Suprapubic skin (tissue), 4 donors: ENCODE measurements around the gene PPP2R1B. TPM values are rescaled to one million over a fixed set of nuclear protein-coding genes. Genes with fewer than 3 reads are reported as not detected.

Experiments
- DNase-seq, 2 donors: peaks; one replicate each; pipeline ENCODE4 v3.0.0-alpha.2; 2019; ENCODE audit warnings: low spot score in 2 of 2
- H3K27ac ChIP-seq: fragments of 200-600 bp; sonication (generic); one replicate; pipeline ENCODE4 v1.5.1; 2019
- H3K27me3 ChIP-seq: fragments of 200-600 bp; sonication (generic); one replicate; pipeline ENCODE4 v1.5.1; 2019
- H3K36me3 ChIP-seq: fragments of 200-600 bp; sonication (generic); one replicate; pipeline ENCODE4 v1.5.1; 2019
- H3K4me1 ChIP-seq: fragments of 200-600 bp; sonication (generic); one replicate; pipeline ENCODE4 v1.5.1; 2019
- H3K4me3 ChIP-seq: fragments of 200-600 bp; sonication (generic); one replicate; pipeline ENCODE4 v1.5.1; 2019; ENCODE audit warnings: mild to moderate bottlenecking
- H3K9me3 ChIP-seq: fragments of 200-600 bp; sonication (generic); one replicate; pipeline ENCODE4 v1.5.1; 2019
- EP300 ChIP-seq: sonication (generic); formaldehyde crosslinking; IDR thresholded peaks from one replicate; pipeline ENCODE4 v1.6.1; 2017; ENCODE audit warnings: antibody characterized with exemption
- POLR2A ChIP-seq, 2 donors: fragments of 450-650 bp; IDR thresholded peaks; one replicate each; pipeline ENCODE4 v1.6.1; 2017; ENCODE audit warnings: antibody characterized with exemption in 2 of 2, mild to moderate bottlenecking in 2 of 2, moderate library complexity in 2 of 2
- POLR2AphosphoS5 ChIP-seq, 3 donors: sonication (generic); formaldehyde crosslinking; IDR thresholded peaks; one replicate each; pipeline ENCODE4 v1.6.1; 2017; ENCODE audit warnings: antibody characterized with exemption in 3 of 3
- WGBS: methylation state at CpG from one replicate; pipeline ENCODE4 v1.1.5; 2018; 5-methylcytosine and 5-hydroxymethylcytosine counted together
- total RNA-seq, 4 donors: library from RNA; depleted of rRNA; stranded (reverse); fragments of >200 nt; gene quantifications; one replicate each; pipeline ENCODE4 v1.1.0, GENCODE V29; 2016
- TF ChIP-seq, protein P1 (sequence below), 2 donors: fragments of 200-600 bp in 1 of 2; fragments of 450-650 bp in 1 of 2; sonication (generic) in 1 of 2; IDR thresholded peaks; one replicate each; pipeline ENCODE4 v1.5.1; 2016 to 2019; ENCODE audit warnings: antibody characterized with exemption in 2 of 2, mild to moderate bottlenecking in 1 of 2, moderate library complexity in 1 of 2

Gene PPP2R1B
- total RNA-seq, 4 donors from 2014 or later, result 27.9 to 39.8 (median 31.8) TPM

DNA sequence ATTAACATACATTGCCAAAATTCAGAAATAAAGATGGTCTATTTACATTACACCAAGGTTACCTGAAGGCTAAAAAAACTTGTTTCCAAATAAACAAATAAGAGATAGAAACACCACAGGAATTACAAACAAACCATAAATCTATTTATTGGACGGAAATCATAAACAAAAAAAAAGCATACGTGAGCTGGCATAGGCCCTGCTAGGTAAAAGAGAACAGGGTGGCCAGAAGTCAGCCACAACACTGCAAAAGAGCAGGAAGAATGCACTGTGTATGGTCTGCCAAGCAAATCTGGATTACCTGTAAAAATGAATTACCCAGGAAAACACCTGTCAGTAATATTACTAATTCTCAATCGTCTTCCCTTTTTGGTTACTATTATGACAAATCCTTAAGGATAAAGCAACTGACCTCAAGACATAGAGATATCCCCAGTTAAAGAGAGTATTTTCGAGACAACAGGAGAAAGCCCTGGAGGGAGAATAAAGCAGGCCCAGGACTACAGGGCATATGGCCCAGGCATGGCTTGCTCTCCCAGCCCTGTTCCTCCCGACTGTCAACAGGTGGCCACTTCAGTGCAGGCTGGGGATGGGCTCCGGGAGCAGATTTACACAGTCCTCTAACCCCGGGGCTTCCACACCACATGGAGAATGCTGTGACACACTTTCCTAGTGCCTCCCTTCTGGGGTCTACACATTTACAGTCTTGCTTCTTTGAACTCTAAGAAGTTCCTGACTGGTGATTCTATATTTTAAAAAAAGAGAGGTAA is 18.0 kb downstream of the PPP2R1B start:
- Histone ChIP-seq H3K27ac (no peak overlapping the region), H3K36me3 (peaks cover 83% of the 10 kb centered on the region), H3K27me3 (no peaks in the 10 kb centered on the region), H3K9me3 (no peaks in the 10 kb centered on the region), H3K4me3 (no peak overlapping the region), H3K4me1 (no peaks in the 10 kb centered on the region)
- DNase-seq, result no peak
- WGBS, result 52% methylated on average over 7 of the region's 7 CpGs
- TF ChIP-seq POLR2A (IDR thresholded peaks at IDR 0.05) (no peak), EP300 (no peak), POLR2AphosphoS5 (IDR thresholded peaks at IDR 0.05) (no peak)
- TF ChIP-seq, protein P1, sequence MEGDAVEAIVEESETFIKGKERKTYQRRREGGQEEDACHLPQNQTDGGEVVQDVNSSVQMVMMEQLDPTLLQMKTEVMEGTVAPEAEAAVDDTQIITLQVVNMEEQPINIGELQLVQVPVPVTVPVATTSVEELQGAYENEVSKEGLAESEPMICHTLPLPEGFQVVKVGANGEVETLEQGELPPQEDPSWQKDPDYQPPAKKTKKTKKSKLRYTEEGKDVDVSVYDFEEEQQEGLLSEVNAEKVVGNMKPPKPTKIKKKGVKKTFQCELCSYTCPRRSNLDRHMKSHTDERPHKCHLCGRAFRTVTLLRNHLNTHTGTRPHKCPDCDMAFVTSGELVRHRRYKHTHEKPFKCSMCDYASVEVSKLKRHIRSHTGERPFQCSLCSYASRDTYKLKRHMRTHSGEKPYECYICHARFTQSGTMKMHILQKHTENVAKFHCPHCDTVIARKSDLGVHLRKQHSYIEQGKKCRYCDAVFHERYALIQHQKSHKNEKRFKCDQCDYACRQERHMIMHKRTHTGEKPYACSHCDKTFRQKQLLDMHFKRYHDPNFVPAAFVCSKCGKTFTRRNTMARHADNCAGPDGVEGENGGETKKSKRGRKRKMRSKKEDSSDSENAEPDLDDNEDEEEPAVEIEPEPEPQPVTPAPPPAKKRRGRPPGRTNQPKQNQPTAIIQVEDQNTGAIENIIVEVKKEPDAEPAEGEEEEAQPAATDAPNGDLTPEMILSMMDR (IDR thresholded peaks at IDR 0.05), result no peak

- Histone ChIP-seq H3K27ac (no peak overlapping the region), H3K9me3 (no peaks in the 10 kb centered on the region), H3K4me3 (no peak overlapping the region), H3K36me3 (peaks cover 76% of the 10 kb centered on the region), H3K4me1 (no peaks in the 10 kb centered on the region), H3K27me3 (no peaks in the 10 kb centered on the region)
- 91% methylated on average over 6 of the region's 6 CpGs for WGBS
- TF ChIP-seq POLR2AphosphoS5 (IDR thresholded peaks at IDR 0.05) (no peak), POLR2A (IDR thresholded peaks at IDR 0.05) (no peak), EP300 (no peak)
- TF ChIP-seq, protein P1 (IDR thresholded peaks at IDR 0.05), result no peak
- no peak for DNase-seq
These were observed 20.3 kb downstream of the PPP2R1B start for GRCh38 chr11:111745719-111746504.

DNA sequence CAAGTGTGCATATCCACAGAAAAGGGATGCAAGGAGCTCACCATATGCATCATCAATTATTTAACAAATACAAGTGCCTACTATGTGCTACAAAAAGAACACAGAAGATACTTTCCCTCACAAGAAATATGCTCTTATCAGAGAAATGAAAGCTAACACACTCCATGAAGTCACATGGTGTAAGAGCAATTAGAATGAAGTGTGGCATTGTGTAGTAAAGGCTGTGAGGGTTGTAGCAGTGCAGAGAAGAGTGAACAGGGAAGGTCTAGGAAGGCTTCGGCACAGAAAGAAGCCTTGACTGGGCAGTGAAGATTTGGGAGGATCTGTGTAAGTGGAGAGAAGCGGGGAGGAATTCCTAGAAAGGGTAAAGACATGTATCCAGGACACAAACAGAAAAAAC is 22.5 kb downstream of the PPP2R1B start:
- 93% methylated on average over 2 of the region's 2 CpGs for WGBS
- H3K27ac ChIP-seq, result no peak overlapping the region
- no peaks in the 10 kb centered on the region for H3K9me3 ChIP-seq
- H3K4me1 ChIP-seq, result peaks cover under 1% of the 10 kb centered on the region
- no peak overlapping the region for H3K4me3 ChIP-seq
- no peaks in the 10 kb centered on the region for H3K27me3 ChIP-seq
- no peak for DNase-seq
- TF ChIP-seq POLR2A (IDR thresholded peaks at IDR 0.05) (no peak), EP300 (no peak), POLR2AphosphoS5 (IDR thresholded peaks at IDR 0.05) (no peak)
- peaks cover 66% of the 10 kb centered on the region for H3K36me3 ChIP-seq

- H3K27ac ChIP-seq, result no peak overlapping the region
- peaks cover 20% of the 10 kb centered on the region for H3K4me1 ChIP-seq
- TF ChIP-seq, protein P1 (IDR thresholded peaks at IDR 0.05), result no peak
- no peak for TF ChIP-seq EP300
- no peak for TF ChIP-seq POLR2A (IDR thresholded peaks at IDR 0.05)
- TF ChIP-seq POLR2AphosphoS5 (IDR thresholded peaks at IDR 0.05), result no peak
- DNase-seq, result no peak
- peaks cover 50% of the 10 kb centered on the region for H3K36me3 ChIP-seq
- 92% methylated on average over 2 of the region's 2 CpGs for WGBS
- H3K4me3 ChIP-seq, result no peak overlapping the region
- H3K27me3 ChIP-seq, result no peaks in the 10 kb centered on the region
- no peaks in the 10 kb centered on the region for H3K9me3 ChIP-seq
These were observed 24.4 kb downstream of the PPP2R1B start for GRCh38 chr11:111741751-111742150.

- TF ChIP-seq EP300 (no peak), POLR2AphosphoS5 (IDR thresholded peaks at IDR 0.05) (no peak), POLR2A (IDR thresholded peaks at IDR 0.05) (no peak)
- TF ChIP-seq, protein P1 (IDR thresholded peaks at IDR 0.05), result no peak
- Histone ChIP-seq H3K4me3 (no peak overlapping the region), H3K27ac (peak overlapping the region; percentile 91), H3K9me3 (no peaks in the 10 kb centered on the region), H3K36me3 (peaks cover 34% of the 10 kb centered on the region), H3K4me1 (peaks cover 38% of the 10 kb centered on the region), H3K27me3 (no peaks in the 10 kb centered on the region)
- WGBS, result 93% methylated on average over 2 of the region's 2 CpGs
- DNase-seq, result no peak
These were observed 26.9 kb downstream of the PPP2R1B start for GRCh38 chr11:111739299-111739698.
